ENCODE measurements around the gene LTB4R2. TPM values are rescaled to one million over a fixed set of nuclear protein-coding genes. Genes with fewer than 3 reads are reported as not detected.

Gene LTB4R2
- total and polyA plus RNA-seq, 3 experiments from 2014 or later, result 2.6 to 8.7 (median 8.3) TPM

DNA sequence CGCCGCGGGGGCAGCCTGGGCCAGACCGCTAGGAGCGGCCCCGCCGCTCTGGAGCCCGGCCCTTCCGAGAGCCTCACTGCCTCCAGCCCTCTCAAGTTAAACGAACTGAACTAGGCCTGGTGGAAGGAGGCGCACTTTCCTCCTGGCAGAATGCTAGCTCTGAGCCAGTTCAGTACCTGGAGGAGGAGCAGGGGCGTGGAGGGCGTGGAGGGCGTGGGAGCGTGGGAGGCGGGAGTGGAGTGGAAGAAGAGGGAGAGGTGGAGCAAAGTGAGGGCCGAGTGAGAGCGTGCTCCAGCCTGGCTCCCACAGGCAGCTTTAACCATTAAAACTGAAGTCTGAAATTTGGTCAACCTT, 6.6 kb downstream of the LTB4R2 start:
- CTCF ChIA-PET, result interaction anchor here (0.7 to 1.3 kb wide), 2 partner anchors 8 to 17 kb away, joined by 3 to 4 read pairs; no protein-coding TSS in a partner anchor
- H3K4me1 Mint-ChIP-seq, result peaks cover 43 to 48% (median 47%) of the 10 kb centered on the region in 3 donors
- H3K4me1 ChIP-seq (ENCODE audit: insufficient read depth, low read length), result peaks cover 38% of the 10 kb centered on the region

DNA sequence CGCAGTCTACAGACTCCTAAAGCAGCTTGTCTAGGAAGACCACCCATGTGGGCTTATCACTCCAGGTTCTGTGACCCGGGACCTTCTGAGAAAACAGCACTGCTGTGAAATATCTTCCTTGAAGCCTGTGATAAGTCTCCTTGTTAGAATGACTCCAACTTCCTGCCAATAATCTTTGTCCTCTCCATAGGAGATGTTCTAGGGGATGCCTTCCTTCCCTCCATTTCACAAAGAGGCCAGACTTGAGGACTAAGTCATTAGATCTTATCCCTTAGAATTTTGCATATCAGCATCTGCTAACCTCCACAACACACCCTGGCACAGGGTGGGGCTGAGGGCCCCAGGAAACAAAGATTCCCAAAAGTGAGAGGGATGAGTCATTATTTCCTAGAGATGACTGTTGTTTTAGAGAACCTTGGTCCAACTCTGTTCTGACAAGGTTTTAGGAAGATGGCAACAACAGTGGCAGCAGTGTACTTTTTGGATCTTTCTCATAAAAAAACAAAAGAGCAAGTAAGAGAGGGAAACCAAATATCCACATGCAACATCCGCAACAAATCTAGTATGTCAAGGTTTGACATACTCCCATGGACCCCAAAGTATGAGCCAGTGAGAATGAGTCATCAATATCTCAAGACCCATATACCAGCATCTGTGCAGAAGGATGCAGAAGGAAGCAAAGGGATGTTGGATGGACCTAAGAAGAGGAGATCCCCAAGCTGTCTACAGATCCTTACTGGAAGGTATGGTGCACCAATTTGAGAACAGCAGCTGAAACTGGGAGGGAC, 7.4 kb downstream of the LTB4R2 start:
- POLR2A ChIA-PET, result no interaction called here

More for the DNA sequence above, 6.6 kb downstream of the LTB4R2 start:
- Mint-ChIP-seq H3K4me3 (no peak overlapping the region), H3K27me3 (peaks cover 2 to 5% of the 10 kb centered on the region in 2 donors), H3K9me3 (no peaks in the 10 kb centered on the region), H3K36me3 (peaks cover 0 to 2% (median 2%) of the 10 kb centered on the region in 3 donors), H3K27ac (no peak overlapping the region)
- H3K27ac ChIP-seq (ENCODE audit: low read depth, low read length), result no peak overlapping the region
- H3K9me3 ChIP-seq (ENCODE audit: low read length), result no peaks in the 10 kb centered on the region
- no peak for DNase-seq
- no peak overlapping the region for H3K4me3 ChIP-seq (ENCODE audit: low read length)
- POLR2A ChIA-PET, result no interaction called here
- H3K36me3 ChIP-seq (ENCODE audit: insufficient read depth, low read length), result no peaks in the 10 kb centered on the region
- H3K27me3 ChIP-seq (ENCODE audit: insufficient read depth, low read length, poor library complexity, severe bottlenecking), result no peaks in the 10 kb centered on the region

DNA sequence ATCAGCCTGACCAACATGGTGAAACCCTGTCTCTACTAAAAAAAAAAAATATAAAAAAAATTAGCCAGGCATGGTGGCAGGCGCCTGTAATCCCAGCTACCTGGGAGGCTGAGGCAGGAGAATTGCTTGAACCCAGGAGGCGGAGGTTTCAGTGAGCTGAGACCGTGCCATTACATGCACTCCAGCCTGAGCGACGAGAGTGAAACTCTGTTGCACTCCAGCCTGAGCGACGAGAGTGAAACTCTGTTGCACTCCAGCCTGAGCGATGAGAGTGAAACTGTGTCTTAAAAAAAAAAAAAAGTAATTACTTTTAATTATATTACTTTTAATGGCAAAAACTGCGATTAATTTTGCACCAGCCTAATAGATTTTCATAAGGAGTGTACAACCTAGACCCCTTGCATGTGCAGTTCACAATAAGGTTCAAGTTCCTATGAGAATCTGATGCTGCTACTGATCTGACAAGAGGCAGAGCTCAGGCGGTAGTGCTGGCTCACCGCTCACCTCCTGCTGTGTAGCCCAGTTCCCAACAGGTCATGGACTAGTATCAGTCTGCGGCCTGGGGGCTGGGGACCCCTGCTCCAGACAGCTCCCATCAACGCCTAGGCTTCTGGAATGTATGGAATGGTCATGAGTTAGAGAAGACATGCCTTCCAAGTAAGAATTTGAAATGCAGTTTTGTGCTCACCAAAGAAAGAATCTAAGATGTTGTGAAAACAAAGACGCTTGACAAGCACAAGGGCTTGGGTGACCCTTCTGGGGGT, 11.5 kb downstream of the LTB4R2 start:
- ChIA-PET POLR2A (interaction anchor here (1.1 kb wide), 1 partner anchor 11 kb away, joined by 6 read pairs; no protein-coding TSS in a partner anchor), CTCF (interaction anchor here (1.0 to 16.8 kb wide), 3 partner anchors 12 to 110 kb away, joined by 5 to 265 read pairs (median 35); partner anchors contain the start of genes ADCY4, CIDEB, DHRS1 and LTB4R)
- Mint-ChIP-seq H3K9me3 (no peaks in the 10 kb centered on the region), H3K27ac (no peak overlapping the region), H3K4me1 (peaks cover 0 to 8% (median 8%) of the 10 kb centered on the region in 3 donors), H3K27me3 (peaks cover 2 to 5% of the 10 kb centered on the region in 2 donors), H3K4me3 (no peak overlapping the region), H3K36me3 (no peaks in the 10 kb centered on the region)
- no peak overlapping the region for H3K27ac ChIP-seq (ENCODE audit: low read depth, low read length)
- H3K27me3 ChIP-seq (ENCODE audit: insufficient read depth, low read length, poor library complexity, severe bottlenecking), result no peaks in the 10 kb centered on the region
- H3K36me3 ChIP-seq (ENCODE audit: insufficient read depth, low read length), result no peaks in the 10 kb centered on the region
- no peaks in the 10 kb centered on the region for H3K9me3 ChIP-seq (ENCODE audit: low read length)
- H3K4me1 ChIP-seq (ENCODE audit: insufficient read depth, low read length), result no peaks in the 10 kb centered on the region
- no peak for DNase-seq
- no peak overlapping the region for H3K4me3 ChIP-seq (ENCODE audit: low read length)

More for the DNA sequence above, 7.4 kb downstream of the LTB4R2 start:
- Histone ChIP-seq H3K36me3 (ENCODE audit: insufficient read depth, low read length) (no peaks in the 10 kb centered on the region), H3K27ac (ENCODE audit: low read depth, low read length) (no peak overlapping the region), H3K27me3 (ENCODE audit: insufficient read depth, low read length, poor library complexity, severe bottlenecking) (no peaks in the 10 kb centered on the region), H3K9me3 (ENCODE audit: low read length) (no peaks in the 10 kb centered on the region), H3K4me1 (ENCODE audit: insufficient read depth, low read length) (peaks cover 31% of the 10 kb centered on the region), H3K4me3 (ENCODE audit: low read length) (no peak overlapping the region)
- Mint-ChIP-seq H3K36me3 (peaks cover 0 to 2% (median 0%) of the 10 kb centered on the region in 3 donors), H3K9me3 (no peaks in the 10 kb centered on the region), H3K4me1 (peaks cover 36 to 41% (median 39%) of the 10 kb centered on the region in 3 donors), H3K27me3 (peaks cover 2 to 5% of the 10 kb centered on the region in 2 donors), H3K4me3 (no peak overlapping the region), H3K27ac (peak overlapping the region in 4 of 8 donors; percentile 40 to 71 (median 63))
- CTCF ChIA-PET, result interaction anchor here (0.7 to 1.9 kb wide), 4 partner anchors 9 to 20 kb away, joined by 3 to 6 read pairs (median 4); partner anchors contain the start of gene CIDEB
- no peak for DNase-seq

DNA sequence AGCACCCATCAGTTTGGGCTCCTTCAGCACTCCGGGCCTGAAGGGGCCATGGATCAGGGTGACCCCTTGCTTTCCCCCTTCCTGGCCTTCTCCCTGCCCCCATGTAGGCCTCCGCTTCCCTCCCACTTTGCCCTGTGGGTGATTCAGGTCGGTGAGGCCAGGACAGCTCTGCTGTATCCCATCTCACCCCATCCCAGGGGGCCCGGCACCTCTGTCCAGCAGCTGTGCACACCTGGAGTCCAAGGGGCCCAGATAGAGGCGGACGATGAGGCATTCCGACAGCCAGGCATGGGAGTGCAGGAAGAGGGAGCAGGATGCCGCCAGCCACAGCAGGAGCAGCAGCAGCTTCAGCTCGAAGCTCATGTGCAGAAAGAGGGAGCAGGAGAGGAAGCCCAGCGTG, 12.7 kb downstream of the LTB4R2 start:
- H3K4me3 ChIP-seq (ENCODE audit: low read length), result no peak overlapping the region
- peaks cover 8% of the 10 kb centered on the region for H3K4me1 ChIP-seq (ENCODE audit: insufficient read depth, low read length)
- DNase-seq, result no peak
- peaks cover 2 to 5% of the 10 kb centered on the region in 2 donors for H3K27me3 Mint-ChIP-seq
- no peaks in the 10 kb centered on the region for H3K36me3 Mint-ChIP-seq
- CTCF ChIA-PET, result interaction anchor here (1.0 to 16.8 kb wide), 3 partner anchors 11 to 109 kb away, joined by 5 to 265 read pairs (median 35); partner anchors contain the start of genes ADCY4, CIDEB, DHRS1 and LTB4R
- no peaks in the 10 kb centered on the region for H3K27me3 ChIP-seq (ENCODE audit: insufficient read depth, low read length, poor library complexity, severe bottlenecking)
- POLR2A ChIA-PET, result interaction anchor here (1.1 kb wide), 1 partner anchor 12 kb away, joined by 6 read pairs; no protein-coding TSS in a partner anchor
- no peaks in the 10 kb centered on the region for H3K36me3 ChIP-seq (ENCODE audit: insufficient read depth, low read length)
- no peaks in the 10 kb centered on the region for H3K9me3 Mint-ChIP-seq
- no peak overlapping the region for H3K27ac ChIP-seq (ENCODE audit: low read depth, low read length)
- H3K4me1 Mint-ChIP-seq, result peaks cover 8 to 11% (median 11%) of the 10 kb centered on the region in 3 donors
- no peak overlapping the region for H3K4me3 Mint-ChIP-seq
- H3K27ac Mint-ChIP-seq, result no peak overlapping the region
- no peaks in the 10 kb centered on the region for H3K9me3 ChIP-seq (ENCODE audit: low read length)

DNA sequence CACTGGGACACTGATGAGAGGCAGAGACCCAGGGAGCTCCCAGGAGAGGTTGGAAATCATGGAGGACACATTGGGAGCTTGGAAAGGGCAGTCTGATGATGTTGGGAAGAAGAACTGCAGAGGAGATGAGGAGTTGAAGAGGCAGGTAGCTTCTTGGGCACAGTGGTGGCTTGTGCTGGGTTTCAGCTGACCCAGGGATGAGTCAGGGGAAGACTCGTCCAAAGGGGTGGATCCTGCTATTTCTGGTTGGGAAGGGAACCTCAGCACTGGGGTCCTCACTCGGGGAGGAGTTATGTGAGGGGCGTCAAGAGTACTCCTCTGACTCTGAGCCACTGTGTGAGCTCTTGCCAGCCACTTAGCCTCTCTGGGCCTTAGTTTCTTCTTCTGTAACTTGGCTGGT, 13.4 kb downstream of the LTB4R2 start:
- Mint-ChIP-seq H3K27me3 (peaks cover 2 to 5% of the 10 kb centered on the region in 2 donors), H3K4me3 (peak overlapping the region in 1 of 7 donors; percentile 69), H3K4me1 (peaks cover 12 to 17% (median 15%) of the 10 kb centered on the region in 3 donors), H3K9me3 (no peaks in the 10 kb centered on the region), H3K27ac (peak overlapping the region in 2 of 8 donors; percentile 44 to 72), H3K36me3 (no peaks in the 10 kb centered on the region)
- Histone ChIP-seq H3K4me3 (ENCODE audit: low read length) (no peak overlapping the region), H3K4me1 (ENCODE audit: insufficient read depth, low read length) (peaks cover 8% of the 10 kb centered on the region), H3K9me3 (ENCODE audit: low read length) (no peaks in the 10 kb centered on the region), H3K27me3 (ENCODE audit: insufficient read depth, low read length, poor library complexity, severe bottlenecking) (no peaks in the 10 kb centered on the region), H3K36me3 (ENCODE audit: insufficient read depth, low read length) (no peaks in the 10 kb centered on the region), H3K27ac (ENCODE audit: low read depth, low read length) (no peak overlapping the region)
- POLR2A ChIA-PET, result interaction anchor here (0.5 kb wide), 1 partner anchor 111 kb away, joined by 3 read pairs; no protein-coding TSS in a partner anchor
- CTCF ChIA-PET, result interaction anchor here (5.4 to 16.8 kb wide), 2 partner anchors 10 to 16 kb away, joined by 35 to 265 read pairs; partner anchors contain the start of genes ADCY4, CIDEB, DHRS1 and LTB4R
- no peak for DNase-seq

DNA sequence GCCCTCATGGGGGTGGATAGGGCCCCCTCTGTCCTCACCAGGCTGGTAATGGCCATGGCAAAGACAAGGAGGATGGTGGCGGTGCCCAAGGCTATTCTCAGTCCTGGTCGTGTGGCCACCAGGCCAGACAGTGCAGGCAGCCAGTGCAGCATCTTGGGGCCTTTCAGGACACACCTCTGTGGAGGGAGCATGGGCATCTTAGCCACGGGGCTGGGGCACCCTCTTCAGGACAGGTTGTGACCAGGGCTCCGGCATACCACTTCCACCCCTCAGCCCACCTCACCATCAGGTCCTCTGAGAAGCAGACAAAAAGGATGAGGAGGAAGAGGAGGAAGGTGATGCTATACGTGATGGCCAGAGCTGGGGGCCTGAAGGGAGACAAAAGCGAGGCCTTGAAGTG, 14.1 kb downstream of the LTB4R2 start:
- DNase-seq, result no peak
- H3K36me3 ChIP-seq (ENCODE audit: insufficient read depth, low read length), result no peaks in the 10 kb centered on the region
- H3K27ac Mint-ChIP-seq, result peak overlapping the region in 1 of 8 donors; percentile 72
- CTCF ChIA-PET, result interaction anchor here (5.4 to 16.8 kb wide), 2 partner anchors 10 to 17 kb away, joined by 35 to 265 read pairs; partner anchors contain the start of genes ADCY4, CIDEB, DHRS1 and LTB4R
- H3K4me1 ChIP-seq (ENCODE audit: insufficient read depth, low read length), result peaks cover 14% of the 10 kb centered on the region
- H3K27me3 Mint-ChIP-seq, result peaks cover 2 to 5% of the 10 kb centered on the region in 2 donors
- no peak overlapping the region for H3K4me3 ChIP-seq (ENCODE audit: low read length)
- H3K4me3 Mint-ChIP-seq, result no peak overlapping the region
- H3K36me3 Mint-ChIP-seq, result no peaks in the 10 kb centered on the region
- H3K9me3 Mint-ChIP-seq, result no peaks in the 10 kb centered on the region
- POLR2A ChIA-PET, result no interaction called here
- H3K4me1 Mint-ChIP-seq, result peaks cover 18 to 24% (median 22%) of the 10 kb centered on the region in 3 donors
- no peak overlapping the region for H3K27ac ChIP-seq (ENCODE audit: low read depth, low read length)
- H3K27me3 ChIP-seq (ENCODE audit: insufficient read depth, low read length, poor library complexity, severe bottlenecking), result no peaks in the 10 kb centered on the region
- H3K9me3 ChIP-seq (ENCODE audit: low read length), result no peaks in the 10 kb centered on the region

DNA sequence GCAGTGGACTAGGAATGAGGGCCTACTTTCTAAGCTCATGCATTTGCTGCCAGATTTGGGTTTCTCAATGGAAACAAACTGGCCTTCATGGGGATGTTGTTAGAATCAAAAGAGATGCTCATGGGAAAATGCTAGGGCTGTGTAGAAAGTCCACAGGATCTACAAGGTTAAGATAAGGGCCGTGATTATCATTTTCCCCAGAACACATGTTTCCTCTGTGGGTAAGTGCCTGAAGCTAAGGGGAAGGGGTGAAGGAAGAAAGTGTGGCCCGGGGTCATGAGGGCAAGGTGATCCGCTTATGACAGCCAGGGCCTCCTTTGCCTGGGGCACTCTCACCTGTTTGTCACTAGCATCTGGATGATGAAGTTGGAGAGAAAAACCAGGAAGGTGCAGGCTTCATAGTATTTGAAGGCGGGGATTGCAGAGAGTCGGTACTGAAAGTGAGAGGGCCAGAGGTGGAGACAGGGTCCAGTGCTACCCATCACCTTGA, 15.1 kb downstream of the LTB4R2 start:
- H3K4me3 ChIP-seq (ENCODE audit: low read length), result no peak overlapping the region
- H3K4me1 ChIP-seq (ENCODE audit: insufficient read depth, low read length), result peaks cover 25% of the 10 kb centered on the region
- no peaks in the 10 kb centered on the region for H3K27me3 ChIP-seq (ENCODE audit: insufficient read depth, low read length, poor library complexity, severe bottlenecking)
- no peaks in the 10 kb centered on the region for H3K36me3 ChIP-seq (ENCODE audit: insufficient read depth, low read length)
- no peaks in the 10 kb centered on the region for H3K9me3 ChIP-seq (ENCODE audit: low read length)
- no peak overlapping the region for H3K27ac ChIP-seq (ENCODE audit: low read depth, low read length)
- peaks cover 3 to 6% of the 10 kb centered on the region in 2 donors for H3K27me3 Mint-ChIP-seq
- H3K9me3 Mint-ChIP-seq, result no peaks in the 10 kb centered on the region
- ChIA-PET CTCF (interaction anchor here (1.2 to 16.8 kb wide), 4 partner anchors 9 to 106 kb away, joined by 4 to 265 read pairs (median 20); partner anchors contain the start of genes ADCY4, CIDEB, DHRS1 and LTB4R), POLR2A (no interaction called here)
- peaks cover 29 to 34% (median 32%) of the 10 kb centered on the region in 3 donors for H3K4me1 Mint-ChIP-seq
- peak overlapping the region in 1 of 8 donors; percentile 15 for H3K27ac Mint-ChIP-seq
- DNase-seq, result no peak
- no peaks in the 10 kb centered on the region for H3K36me3 Mint-ChIP-seq
- H3K4me3 Mint-ChIP-seq, result no peak overlapping the region
